Stomach (tissue), 9 donors: ENCODE measurements around the gene PROM2. TPM values are rescaled to one million over a fixed set of nuclear protein-coding genes. Genes with fewer than 3 reads are reported as not detected.

Experiments used
- DNase-seq, 2 donors: peaks; one replicate each; pipeline versions ENCODE4 v3.0.0 to v3.0.0-alpha.2; 2013 to 2019
- H3K27ac ChIP-seq, 5 donors: fragments of 200-600 bp in 4 of 5; sonication (generic) in 4 of 5; one replicate each; pipeline ENCODE4 v1.5.1; 2013 to 2019; ENCODE audit warnings: mild to moderate bottlenecking in 1 of 5, moderate library complexity in 1 of 5
- H3K27me3 ChIP-seq, 3 donors: fragments of 200-600 bp; sonication (generic); one replicate each; pipeline ENCODE4 v1.5.1; 2017 to 2019; ENCODE audit warnings: mixed run types in 1 of 3
- H3K36me3 ChIP-seq, 4 donors: fragments of 200-600 bp; sonication (generic); 1 replicate in 3 of 4; 2 replicates in 1 of 4; pipeline ENCODE4 v1.5.1; 2016 to 2019
- H3K4me1 ChIP-seq, 4 donors: fragments of 200-600 bp; sonication (generic); one replicate each; pipeline ENCODE4 v1.5.1; 2016 to 2019
- H3K4me3 ChIP-seq, 4 donors: fragments of 200-600 bp; sonication (generic) in 3 of 4; one replicate each; pipeline ENCODE4 v1.5.1; 2016 to 2019; ENCODE audit warnings: mild to moderate bottlenecking in 1 of 4
- H3K9me3 ChIP-seq, 4 donors: fragments of 200-600 bp; sonication (generic); one replicate each; pipeline ENCODE4 v1.5.1; 2016 to 2019
- EP300 ChIP-seq: sonication (generic); formaldehyde crosslinking; IDR thresholded peaks from one replicate; pipeline ENCODE4 v1.6.1; 2017; ENCODE audit warnings: antibody characterized with exemption
- POLR2A ChIP-seq, 4 donors: fragments of 450-650 bp; IDR thresholded peaks; one replicate each; pipeline ENCODE4 v1.6.1; 2016; ENCODE audit warnings: antibody characterized with exemption in 4 of 4, control low read depth in 2 of 4, mild to moderate bottlenecking in 1 of 4, moderate library complexity in 1 of 4
- POLR2AphosphoS5 ChIP-seq, 3 donors: sonication (generic); formaldehyde crosslinking; IDR thresholded peaks; one replicate each; pipeline ENCODE4 v1.6.1; 2016; ENCODE audit warnings: antibody characterized with exemption in 3 of 3
- WGBS, 5 donors: extraction: QIAGEN DNeasy Blood & Tissue Kit in 3 of 5; methylation state at CpG; one replicate each; pipeline versions ENCODE4 v1.1.5 to v1.1.7; 2013 to 2018; 5-methylcytosine and 5-hydroxymethylcytosine counted together
- intact Hi-C: fragments of 100-400 bp; cut with DNase I; formaldehyde crosslinking; loops from one replicate; pipeline ENCODE4 v1.15.1; 2023; ENCODE audit warnings: low total_unique reads
- polyA plus RNA-seq, 3 donors: library from polyadenylated mRNA; stranded (reverse); fragments of 200-250 nt; gene quantifications; one replicate each; pipeline ENCODE4 v1.2.3, GENCODE V29; 2013
- total RNA-seq, 5 donors: library from RNA; depleted of rRNA; stranded (reverse); fragments of >200 nt; gene quantifications; one replicate each; pipeline versions ENCODE4 v1.1.0 to v1.2.3, GENCODE V29; 2014 to 2016
- TF ChIP-seq, protein P1 (sequence below), 7 experiments: fragments of 450-650 bp in 4 of 7; fragments of 200-600 bp in 3 of 7; sonication (generic) in 3 of 7; IDR thresholded peaks; one replicate each; pipeline ENCODE4 v1.5.1; 2016 to 2019; ENCODE audit warnings: antibody characterized with exemption in 7 of 7, control low read depth in 2 of 7, mild to moderate bottlenecking in 1 of 7
- donor health status: healthy with polysubstance abuse.
- donor health status: Bipolar disorder and iron deficiency.
- donor health status: healthy.

PROM2 gene
- total and polyA plus RNA-seq, 8 donors = 6.0 to 370 (median 27.9) TPM

DNA sequence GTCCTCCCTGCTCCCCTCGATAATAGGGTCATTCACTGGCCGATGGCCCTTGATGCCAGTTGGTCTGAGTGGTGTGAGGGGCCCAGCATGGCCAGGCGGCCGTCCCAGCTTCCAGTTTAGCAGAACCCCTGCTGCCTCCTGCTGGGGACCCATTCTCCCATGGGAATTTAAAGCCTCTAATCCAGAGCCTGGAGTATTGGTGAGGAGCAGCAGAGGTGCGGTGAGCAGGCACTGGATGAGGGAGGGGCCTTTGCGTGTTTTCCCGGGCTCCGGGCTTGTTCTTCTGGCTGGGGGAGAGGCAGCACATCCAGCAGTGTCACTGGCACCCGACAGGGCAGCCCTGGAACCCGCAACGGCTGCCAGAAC, 40.3 kb downstream of the PROM2 start:
- Histone ChIP-seq H3K27me3 (peaks cover 0 to 18% (median 0%) of the 10 kb centered on the region in 3 donors), H3K9me3 (no peaks in the 10 kb centered on the region), H3K4me3 (no peak overlapping the region), H3K36me3 (no peaks in the 10 kb centered on the region), H3K27ac (no peak overlapping the region), H3K4me1 (peaks cover 0 to 5% (median 0%) of the 10 kb centered on the region in 4 donors)
- 73 to 92% (median 77%) methylated on average over 8 to 11 of the region's 11 CpGs for whole genome bisulfite sequencing, 5 donors
- intact Hi-C loops = loop anchor here (5.0 kb wide), 1 partner anchor 82 kb away; no protein-coding TSS in a partner anchor
- no peak for DNase-seq
- TF ChIP-seq EP300 (no peak), POLR2A (IDR thresholded peaks at IDR 0.05) (no peak), POLR2AphosphoS5 (IDR thresholded peaks at IDR 0.05) (no peak)
- TF ChIP-seq, protein P1, sequence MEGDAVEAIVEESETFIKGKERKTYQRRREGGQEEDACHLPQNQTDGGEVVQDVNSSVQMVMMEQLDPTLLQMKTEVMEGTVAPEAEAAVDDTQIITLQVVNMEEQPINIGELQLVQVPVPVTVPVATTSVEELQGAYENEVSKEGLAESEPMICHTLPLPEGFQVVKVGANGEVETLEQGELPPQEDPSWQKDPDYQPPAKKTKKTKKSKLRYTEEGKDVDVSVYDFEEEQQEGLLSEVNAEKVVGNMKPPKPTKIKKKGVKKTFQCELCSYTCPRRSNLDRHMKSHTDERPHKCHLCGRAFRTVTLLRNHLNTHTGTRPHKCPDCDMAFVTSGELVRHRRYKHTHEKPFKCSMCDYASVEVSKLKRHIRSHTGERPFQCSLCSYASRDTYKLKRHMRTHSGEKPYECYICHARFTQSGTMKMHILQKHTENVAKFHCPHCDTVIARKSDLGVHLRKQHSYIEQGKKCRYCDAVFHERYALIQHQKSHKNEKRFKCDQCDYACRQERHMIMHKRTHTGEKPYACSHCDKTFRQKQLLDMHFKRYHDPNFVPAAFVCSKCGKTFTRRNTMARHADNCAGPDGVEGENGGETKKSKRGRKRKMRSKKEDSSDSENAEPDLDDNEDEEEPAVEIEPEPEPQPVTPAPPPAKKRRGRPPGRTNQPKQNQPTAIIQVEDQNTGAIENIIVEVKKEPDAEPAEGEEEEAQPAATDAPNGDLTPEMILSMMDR (IDR thresholded peaks at IDR 0.05) = no peak

DNA sequence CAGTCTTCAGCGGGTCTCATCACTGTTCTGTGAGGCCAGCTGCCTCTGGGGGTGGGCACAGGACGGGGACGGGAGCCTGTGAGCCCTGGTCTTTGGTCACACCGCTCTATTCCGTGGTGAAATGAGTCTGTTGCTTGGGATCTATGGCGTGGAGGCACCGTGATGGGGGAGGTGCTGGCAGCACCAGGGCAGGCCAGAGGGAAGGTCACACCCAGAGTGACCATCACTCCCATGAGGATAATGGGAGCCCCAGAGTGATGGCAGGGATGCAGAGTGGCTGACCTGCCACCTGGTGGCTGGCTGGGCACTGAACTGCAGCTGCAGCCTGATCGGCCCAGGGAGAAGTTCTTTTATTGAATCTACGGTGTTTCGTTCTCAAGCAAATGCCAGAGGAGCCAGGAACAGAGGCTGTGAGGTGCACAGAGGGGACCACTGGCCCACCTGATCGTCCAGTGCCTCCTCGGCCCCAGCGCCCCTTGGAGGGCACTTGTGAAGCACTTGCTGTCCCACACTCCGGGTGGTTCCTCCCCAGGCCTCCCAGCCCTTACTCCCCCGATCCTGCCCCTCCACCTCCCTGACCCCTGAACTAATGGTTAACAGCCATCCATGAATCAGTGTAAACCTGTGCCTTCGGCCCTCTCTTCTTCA, 40.8 kb downstream of the PROM2 start:
- Histone ChIP-seq H3K27ac (no peak overlapping the region), H3K4me1 (peaks cover 0 to 5% (median 0%) of the 10 kb centered on the region in 4 donors), H3K9me3 (no peaks in the 10 kb centered on the region), H3K4me3 (no peak overlapping the region), H3K27me3 (peaks cover 0 to 18% (median 0%) of the 10 kb centered on the region in 3 donors), H3K36me3 (no peaks in the 10 kb centered on the region)
- DNase-seq = peak; percentile 65 to 74
- 58 to 64% (median 59%) methylated on average over 13 to 16 of the region's 16 CpGs for WGBS, 5 donors
- peak in 1 of 3 donors; percentile 24 for TF ChIP-seq POLR2AphosphoS5 (IDR thresholded peaks at IDR 0.05)
- no peak for TF ChIP-seq EP300
- TF ChIP-seq, protein P1 (IDR thresholded peaks at IDR 0.05) = peak in 4 of 7 experiments; percentile 58 to 82 (median 76)
- TF ChIP-seq POLR2A (IDR thresholded peaks at IDR 0.05) = no peak
- intact Hi-C loops = loop anchor here (5.0 kb wide), 1 partner anchor 83 kb away; no protein-coding TSS in a partner anchor

DNA sequence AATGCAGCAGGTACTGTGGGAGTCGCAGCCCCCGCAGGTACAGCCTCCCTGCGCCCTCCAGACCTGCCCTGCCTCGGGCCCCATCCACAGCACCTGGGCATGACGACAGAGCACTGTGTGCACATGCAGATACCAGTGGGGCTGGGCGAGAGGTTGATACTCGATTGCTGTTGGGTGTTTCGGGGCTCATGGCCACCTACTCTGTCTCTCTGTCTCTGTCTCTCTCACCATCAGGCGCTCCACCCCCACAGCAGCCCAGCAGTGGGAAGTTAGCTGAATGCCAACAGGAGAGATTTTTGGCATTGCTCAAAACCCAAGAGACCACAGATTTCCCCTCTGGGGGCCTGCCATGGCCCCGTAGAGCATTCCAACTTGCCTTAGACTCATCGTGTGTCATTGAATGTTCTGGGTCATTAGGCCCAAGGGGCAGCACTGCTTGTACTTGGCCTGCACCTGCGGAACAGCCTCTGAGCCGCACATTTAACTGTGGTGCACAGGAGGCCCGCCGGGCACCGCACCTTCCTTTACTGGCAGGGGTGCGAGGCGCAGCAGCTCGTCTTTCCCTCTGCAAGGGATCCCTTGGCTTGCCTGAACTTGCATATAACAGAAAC, 41.7 kb downstream of the PROM2 start:
- TF ChIP-seq POLR2AphosphoS5 (IDR thresholded peaks at IDR 0.05) = no peak
- TF ChIP-seq POLR2A (IDR thresholded peaks at IDR 0.05) = no peak
- TF ChIP-seq EP300 = no peak
- TF ChIP-seq, protein P1 (IDR thresholded peaks at IDR 0.05) = no peak
- DNase-seq = no peak
- Histone ChIP-seq H3K4me1 (peaks cover 0 to 1% (median 0%) of the 10 kb centered on the region in 4 donors), H3K4me3 (no peak overlapping the region), H3K36me3 (no peaks in the 10 kb centered on the region), H3K9me3 (no peaks in the 10 kb centered on the region), H3K27ac (no peak overlapping the region), H3K27me3 (peaks cover 0 to 18% (median 0%) of the 10 kb centered on the region in 3 donors)
- 81 to 89% (median 85%) methylated on average over 15 to 19 of the region's 19 CpGs for WGBS, 5 donors
- intact Hi-C loops = no loop called here

DNA sequence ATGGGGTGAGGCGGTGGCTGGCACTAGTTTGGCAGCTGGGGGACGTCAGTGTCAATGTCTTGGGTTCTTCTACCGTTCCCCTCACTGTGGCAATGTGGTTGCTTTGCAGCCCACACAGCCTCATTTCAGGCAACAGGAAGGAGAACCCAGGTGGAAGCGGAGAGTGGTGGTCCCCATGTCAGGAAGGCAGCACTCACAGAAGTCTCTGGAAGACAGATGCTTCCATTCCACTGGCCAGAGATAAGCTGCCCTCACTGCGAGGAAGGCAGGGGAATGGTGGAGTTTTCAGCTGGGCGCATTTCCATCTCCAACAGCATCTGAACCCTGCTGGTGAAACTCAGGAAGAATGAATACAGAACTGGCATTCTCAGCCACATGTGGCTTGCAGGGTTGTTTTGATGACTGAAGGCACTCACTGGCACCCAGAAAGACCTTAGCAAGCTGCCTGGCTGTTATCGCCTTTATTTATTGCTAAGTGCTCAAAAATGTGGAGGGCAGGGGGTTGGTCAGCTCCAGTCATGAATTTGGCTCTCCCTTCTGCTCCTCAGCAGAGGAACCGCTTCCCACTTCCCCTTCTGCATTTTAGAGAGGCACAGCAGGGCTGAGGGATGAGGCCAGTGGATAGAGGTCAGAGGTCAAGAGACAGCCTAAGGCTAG, 42.3 kb downstream of the PROM2 start:
- no peak for DNase-seq
- intact Hi-C loops = no loop called here
- H3K9me3 ChIP-seq = no peaks in the 10 kb centered on the region
- no peak overlapping the region for H3K4me3 ChIP-seq
- TF ChIP-seq POLR2A (IDR thresholded peaks at IDR 0.05) (no peak), EP300 (no peak), POLR2AphosphoS5 (IDR thresholded peaks at IDR 0.05) (no peak)
- TF ChIP-seq, protein P1 (IDR thresholded peaks at IDR 0.05) = no peak
- no peak overlapping the region for H3K27ac ChIP-seq
- 72 to 81% (median 79%) methylated on average over 8 of the region's 8 CpGs for WGBS, 5 donors
- no peaks in the 10 kb centered on the region for H3K36me3 ChIP-seq
- no peaks in the 10 kb centered on the region for H3K4me1 ChIP-seq
- peaks cover 0 to 18% (median 0%) of the 10 kb centered on the region in 3 donors for H3K27me3 ChIP-seq
